Subcutaneous abdominal adipose tissue (tissue), 5 donors: ENCODE results near the gene NDUFB1.

Experiments
- H3K27ac ChIP-seq: one replicate; pipeline ENCODE4 v1.7.0; 2013; ENCODE audit warnings: low read depth, mild to moderate bottlenecking, inconsistent platforms, low read length, moderate library complexity
- H3K27me3 ChIP-seq, 5 donors: one replicate each; pipeline ENCODE4 v1.7.0; 2013; ENCODE audit warnings: low read length in 5 of 5, inconsistent platforms in 1 of 5; ENCODE audit not compliant: control insufficient read depth in 5 of 5, insufficient read depth in 4 of 5
- H3K36me3 ChIP-seq, 5 donors: one replicate each; pipeline ENCODE4 v1.7.0; 2013; ENCODE audit warnings: low read length in 5 of 5; ENCODE audit not compliant: control insufficient read depth in 5 of 5, insufficient read depth in 5 of 5
- H3K4me1 ChIP-seq, 5 donors: one replicate each; pipeline ENCODE4 v1.7.0; 2013; ENCODE audit warnings: low read length in 5 of 5, mild to moderate bottlenecking in 3 of 5, moderate library complexity in 1 of 5; ENCODE audit not compliant: control insufficient read depth in 5 of 5, insufficient read depth in 5 of 5
- H3K4me3 ChIP-seq, 5 donors: one replicate each; pipeline ENCODE4 v1.7.0; 2013; ENCODE audit warnings: low read length in 5 of 5, low read depth in 1 of 5
- H3K9ac ChIP-seq, 5 donors: one replicate each; pipeline ENCODE4 v1.7.0; 2013; ENCODE audit warnings: low read length in 5 of 5, mild to moderate bottlenecking in 4 of 5, moderate library complexity in 3 of 5
- H3K9me3 ChIP-seq, 5 donors: one replicate each; pipeline ENCODE4 v1.7.0; 2013; ENCODE audit warnings: low read length in 5 of 5; ENCODE audit not compliant: control insufficient read depth in 5 of 5
- donor health status: healthy.
- donor health status: healthy.
- donor health status: healthy.
- donor health status: healthy.
- donor health status: healthy.

NDUFB1 gene

DNA sequence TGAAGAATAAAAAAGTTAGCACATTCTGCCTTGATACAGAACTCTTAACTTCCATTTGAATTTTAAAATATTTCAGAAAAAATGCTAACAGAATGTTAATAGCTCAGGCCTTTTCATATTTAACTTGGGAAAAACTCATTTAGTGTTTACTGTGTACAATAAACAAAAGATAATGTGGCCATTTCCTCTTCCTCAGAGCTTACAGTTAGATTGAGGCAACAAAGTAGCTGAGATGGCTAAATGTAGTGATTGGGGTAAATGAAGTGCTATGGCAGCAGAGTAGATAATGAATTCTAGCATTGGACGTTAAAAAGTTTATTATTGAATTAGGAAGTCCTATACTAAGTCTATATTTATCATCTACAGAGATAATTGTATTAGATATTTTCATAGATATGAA lies 12.9 kb upstream of the NDUFB1 start:
- Histone ChIP-seq H3K4me3 (no peak overlapping the region), H3K4me1 (peaks cover 0 to 11% (median 0%) of the 10 kb centered on the region in 5 donors), H3K9ac (no peak overlapping the region), H3K27ac (no peak overlapping the region), H3K9me3 (no peaks in the 10 kb centered on the region), H3K27me3 (no peaks in the 10 kb centered on the region), H3K36me3 (peaks cover 29 to 77% (median 43%) of the 10 kb centered on the region in 5 donors)

DNA sequence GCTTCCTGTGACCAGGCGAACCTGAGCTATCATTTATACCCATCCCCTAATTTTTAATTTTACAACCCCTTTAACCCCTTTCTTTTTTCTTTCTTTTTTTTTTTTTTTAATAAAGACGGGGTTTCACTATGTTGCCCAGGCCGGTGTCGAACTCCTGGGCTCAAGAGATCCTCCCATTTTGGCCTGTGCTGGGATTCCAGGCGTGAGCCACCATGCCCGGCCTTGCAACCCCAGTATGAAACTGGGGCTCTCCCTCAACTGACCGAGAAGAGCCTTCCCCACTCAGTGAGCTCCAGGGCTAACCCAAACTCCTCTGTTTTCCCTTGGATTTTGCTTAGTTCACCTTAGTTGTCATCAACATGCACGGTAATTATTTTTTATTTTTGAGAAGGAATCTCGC lies 1.3 kb upstream of the NDUFB1 start:
- Histone ChIP-seq H3K27me3 (no peaks in the 10 kb centered on the region), H3K9ac (peak overlapping the region; percentile 93 to 100 (median 99)), H3K4me1 (peaks cover 0 to 28% (median 16%) of the 10 kb centered on the region in 5 donors), H3K9me3 (no peaks in the 10 kb centered on the region), H3K27ac (peak overlapping the region; percentile 97), H3K4me3 (peak overlapping the region; percentile 82 to 98 (median 95)), H3K36me3 (peaks cover 4 to 19% (median 7%) of the 10 kb centered on the region in 5 donors)

DNA sequence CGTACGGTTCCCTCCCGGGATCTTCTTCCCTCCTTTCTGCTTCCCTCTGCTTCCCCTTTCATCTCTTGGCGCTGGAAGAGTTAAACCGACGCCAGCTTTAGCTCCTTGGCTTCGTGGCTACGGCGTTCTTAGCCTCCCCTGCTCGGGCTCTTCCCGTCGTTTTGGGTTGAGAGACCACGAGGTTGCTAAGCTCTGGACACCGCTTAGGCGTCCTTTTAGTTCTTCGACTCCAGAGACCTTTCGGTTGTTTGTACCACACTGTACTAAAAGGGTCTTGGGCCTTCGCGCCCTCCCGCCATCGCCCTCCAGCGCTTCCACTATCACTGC lies 808 bp upstream of the NDUFB1 start:
- Histone ChIP-seq H3K4me3 (peak overlapping the region; percentile 82 to 98 (median 95)), H3K36me3 (peaks cover 3 to 19% (median 4%) of the 10 kb centered on the region in 5 donors), H3K27ac (peak overlapping the region; percentile 97), H3K9me3 (no peaks in the 10 kb centered on the region), H3K9ac (peak overlapping the region; percentile 93 to 100 (median 99)), H3K4me1 (peaks cover 0 to 28% (median 16%) of the 10 kb centered on the region in 5 donors), H3K27me3 (no peaks in the 10 kb centered on the region)

- no peaks in the 10 kb centered on the region for H3K27me3 ChIP-seq
- H3K4me3 ChIP-seq, result peak overlapping the region; percentile 82 to 98 (median 93)
- peak overlapping the region; percentile 97 for H3K27ac ChIP-seq
- H3K9me3 ChIP-seq, result no peaks in the 10 kb centered on the region
- H3K4me1 ChIP-seq, result peaks cover 0 to 28% (median 16%) of the 10 kb centered on the region in 5 donors
- H3K36me3 ChIP-seq, result peaks cover 0 to 15% (median 6%) of the 10 kb centered on the region in 5 donors
- H3K9ac ChIP-seq, result peak overlapping the region; percentile 81 to 99 (median 94)
These were observed 268 bp downstream of the NDUFB1 start for GRCh38 chr14:92121207-92121669.

DNA sequence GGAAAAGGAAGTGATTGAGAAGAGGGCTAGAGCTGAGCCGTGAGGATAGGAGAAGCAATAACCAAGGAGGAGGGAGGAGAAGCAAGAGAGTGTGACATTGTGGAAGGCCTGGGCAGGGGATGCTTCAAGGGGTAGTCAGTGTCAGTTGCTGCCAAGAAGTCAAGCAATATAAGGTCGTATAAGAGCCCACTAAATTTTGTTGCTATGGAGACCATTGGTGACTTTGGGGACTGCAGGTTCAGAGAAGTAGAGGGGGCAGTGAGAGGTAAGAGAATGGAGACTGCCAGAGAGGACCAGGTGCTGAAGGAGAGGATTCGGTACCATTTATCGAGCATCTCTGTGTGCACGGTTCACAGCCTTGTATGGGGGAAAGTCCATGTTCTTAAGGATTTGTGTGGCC lies 12.0 kb downstream of the NDUFB1 start:
- Histone ChIP-seq H3K36me3 (no peaks in the 10 kb centered on the region), H3K4me1 (peaks cover 6 to 21% (median 13%) of the 10 kb centered on the region in 5 donors), H3K27ac (no peak overlapping the region), H3K27me3 (no peaks in the 10 kb centered on the region), H3K9ac (no peak overlapping the region), H3K9me3 (no peaks in the 10 kb centered on the region), H3K4me3 (no peak overlapping the region)

- Histone ChIP-seq H3K4me1 (peaks cover 6 to 22% (median 16%) of the 10 kb centered on the region in 5 donors), H3K9me3 (no peaks in the 10 kb centered on the region), H3K36me3 (no peaks in the 10 kb centered on the region), H3K27me3 (no peaks in the 10 kb centered on the region), H3K4me3 (no peak overlapping the region), H3K27ac (no peak overlapping the region), H3K9ac (no peak overlapping the region)
These were observed 12.9 kb downstream of the NDUFB1 start for GRCh38 chr14:92108345-92109254.

- Histone ChIP-seq H3K27ac (peak within 1 kb of the TSS; percentile 96), H3K4me1 (peaks cover 6 to 27% (median 16%) of the 10 kb centered on the region in 5 donors), H3K4me3 (peak within 1 kb of the TSS; percentile 78 to 96 (median 90)), H3K27me3 (no peaks in the 10 kb centered on the region), H3K9ac (peak within 1 kb of the TSS; percentile 71 to 83 (median 73)), H3K36me3 (no peaks in the 10 kb centered on the region), H3K9me3 (no peaks in the 10 kb centered on the region)
These were observed 15.2 kb downstream of the NDUFB1 start, which contains the start of gene ATXN3 for GRCh38 chr14:92106143-92106926. Gene ATXN3, minus strand, starts transcription at chr14:92106582. Its CDS starts 30 bp downstream, at chr14:92106552.

GRCh38 chr14:92105893-92106142 lies 15.7 kb downstream of the NDUFB1 start:
- Histone ChIP-seq H3K4me3 (peak overlapping the region; percentile 78 to 96 (median 90)), H3K9me3 (no peaks in the 10 kb centered on the region), H3K27me3 (no peaks in the 10 kb centered on the region), H3K27ac (peak overlapping the region; percentile 96), H3K36me3 (no peaks in the 10 kb centered on the region), H3K9ac (peak overlapping the region; percentile 71 to 83 (median 73)), H3K4me1 (peaks cover 6 to 27% (median 16%) of the 10 kb centered on the region in 5 donors)

DNA sequence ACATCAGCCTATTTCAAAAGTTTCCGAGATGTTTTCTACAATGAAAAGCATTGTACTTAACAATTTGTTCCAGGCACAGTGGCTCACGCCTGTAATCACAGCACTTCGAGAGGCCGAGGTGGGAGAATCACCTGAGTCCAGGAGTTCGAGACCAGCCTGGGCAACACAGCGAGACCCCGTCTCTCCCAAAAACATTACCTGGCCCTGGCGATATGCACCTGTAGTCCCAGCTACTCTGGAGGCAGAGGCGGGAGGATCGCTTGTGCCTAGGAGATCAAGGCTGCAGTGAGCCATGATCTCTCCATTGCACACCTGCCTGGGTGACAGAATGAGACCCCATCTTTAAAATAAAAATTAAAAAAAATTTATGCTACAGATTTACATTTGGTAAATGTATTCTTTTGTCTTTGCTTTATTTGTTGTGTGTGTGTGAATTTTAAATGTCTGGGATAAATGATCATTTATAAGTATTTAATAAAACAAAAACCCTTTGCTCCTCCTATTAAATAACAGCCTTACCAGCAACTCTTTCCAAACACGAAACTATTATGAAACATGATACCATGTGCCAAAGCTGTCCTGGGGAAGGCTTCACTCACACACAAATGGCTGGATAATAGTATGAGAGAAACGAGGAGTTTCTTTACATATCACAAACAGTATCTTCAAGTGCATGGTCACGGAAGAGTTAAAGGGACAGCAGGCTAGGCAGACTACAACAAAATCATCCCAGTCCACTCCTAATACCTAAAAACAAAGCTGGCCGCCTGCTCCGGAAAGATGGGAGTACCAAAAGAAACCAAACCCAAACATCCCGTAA lies 16.2 kb downstream of the NDUFB1 start:
- Histone ChIP-seq H3K9me3 (no peaks in the 10 kb centered on the region), H3K4me1 (peaks cover 6 to 26% (median 16%) of the 10 kb centered on the region in 5 donors), H3K27me3 (no peaks in the 10 kb centered on the region), H3K9ac (peak overlapping the region; percentile 71 to 83 (median 73)), H3K36me3 (no peaks in the 10 kb centered on the region), H3K4me3 (peak overlapping the region; percentile 78 to 96 (median 90)), H3K27ac (peak overlapping the region; percentile 96)
